T-helper 1 cell treated with Interleukin-12 subunit alpha and Interleukin-12 subunit beta and Interleukin-4 antibody, amounts not matched to agents 30 μg/mL and 1 μg/mL, for 36 hours (primary cell): ENCODE results near the gene TSPAN9.
A peak's percentile ranks its signal among the peaks of the same experiment; 100 is the strongest.

ENCODE experiments used
- H3K27ac Mint-ChIP-seq: one replicate; pipeline ENCODE4 v1.8.0; 2021; ENCODE audit warnings: mild to moderate bottlenecking, mixed read lengths
- H3K27me3 Mint-ChIP-seq: one replicate; pipeline ENCODE4 v1.8.0; 2021; ENCODE audit warnings: low read depth, mixed read lengths
- H3K36me3 Mint-ChIP-seq: one replicate; pipeline ENCODE4 v1.8.0; 2021; ENCODE audit warnings: low read depth, mixed read lengths
- H3K4me1 Mint-ChIP-seq: one replicate; pipeline ENCODE4 v1.8.0; 2021; ENCODE audit warnings: low read depth, mixed read lengths
- H3K4me3 Mint-ChIP-seq: one replicate; pipeline ENCODE4 v1.8.0; 2021; ENCODE audit warnings: mild to moderate bottlenecking, moderate library complexity, mixed read lengths
- H3K9me3 Mint-ChIP-seq: one replicate; pipeline ENCODE4 v1.8.0; 2021; ENCODE audit warnings: mixed read lengths

TSPAN9 gene

DNA sequence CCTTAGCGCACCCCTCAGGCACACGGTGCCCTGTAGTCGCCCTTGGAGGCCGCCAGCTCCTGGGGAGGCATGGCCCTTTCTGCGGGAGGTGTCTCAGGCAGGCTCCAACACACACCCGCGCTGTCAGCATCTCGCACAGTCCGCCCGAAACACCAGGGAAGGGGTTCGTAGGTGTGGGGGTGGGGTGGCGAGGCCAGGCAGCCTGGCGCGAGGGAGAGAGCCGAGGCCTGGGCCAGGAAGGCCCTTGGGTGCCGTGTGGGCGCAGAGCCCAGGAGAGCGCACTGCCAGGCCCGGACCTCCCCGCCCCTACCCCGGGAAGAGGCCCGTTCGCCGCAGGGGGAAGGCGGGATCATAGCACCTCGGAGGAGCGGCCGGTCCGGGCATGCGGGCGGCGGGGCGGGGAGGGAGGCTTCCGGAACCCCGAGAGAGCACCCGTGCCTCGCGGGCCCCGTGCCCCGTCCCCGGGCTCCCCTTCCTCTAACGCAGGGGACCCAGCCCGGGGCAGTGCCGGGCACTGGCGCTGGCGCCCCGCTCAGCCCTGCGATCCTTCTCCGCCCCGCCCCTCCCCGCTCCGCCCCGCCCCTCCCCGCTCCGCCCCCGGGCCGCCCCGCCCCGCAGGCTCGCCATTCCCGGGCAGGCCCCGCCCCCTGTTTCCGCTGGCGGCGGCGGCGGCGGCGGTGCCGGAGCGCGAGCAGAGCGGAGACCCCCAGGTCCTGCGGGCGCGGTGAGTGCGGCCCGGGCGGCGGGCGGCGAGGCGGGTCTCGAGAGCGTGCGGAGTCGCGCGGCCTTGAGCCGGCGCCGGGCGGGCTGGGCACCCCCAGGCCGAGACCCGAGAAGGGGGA, at the start of gene TSPAN9:
Gene TSPAN9 (plus strand): TSS at position 650 of the 842 bp plus-strand sequence. CDS start 123,815 bp downstream, outside the sequence.
- no peak within 1 kb of the TSS for H3K27ac Mint-ChIP-seq

DNA sequence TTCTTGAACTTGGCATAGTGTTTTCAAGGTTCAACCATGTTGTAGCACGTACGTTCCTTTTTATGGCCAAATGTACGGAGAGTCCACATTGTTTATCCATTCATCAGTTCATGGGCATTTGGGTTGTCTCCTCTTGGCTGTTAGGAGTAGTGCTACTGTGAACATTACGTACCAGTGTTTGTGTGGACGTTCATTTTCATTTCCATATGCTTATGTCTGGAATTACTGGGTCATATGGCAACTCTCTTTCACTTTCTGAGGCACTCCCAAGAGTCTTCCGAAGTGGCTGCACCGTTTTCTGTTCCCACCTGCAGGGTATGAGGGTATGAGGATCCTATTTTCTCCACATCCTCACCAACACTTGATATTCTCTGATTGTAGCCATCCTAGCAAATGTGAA, 49.1 kb upstream of the TSPAN9 start:
- Mint-ChIP-seq H3K36me3 (no peaks in the 10 kb centered on the region), H3K9me3 (no peaks in the 10 kb centered on the region), H3K27ac (no peak overlapping the region), H3K4me1 (no peaks in the 10 kb centered on the region), H3K27me3 (no peaks in the 10 kb centered on the region), H3K4me3 (no peak overlapping the region)

More for the DNA sequence above, at the start of gene TSPAN9:
- Mint-ChIP-seq H3K9me3 (no peaks in the 10 kb centered on the region), H3K27me3 (peaks cover 25% of the 10 kb centered on the region), H3K4me3 (peak within 1 kb of the TSS; percentile 77), H3K36me3 (no peaks in the 10 kb centered on the region), H3K4me1 (peaks cover 8% of the 10 kb centered on the region)

DNA sequence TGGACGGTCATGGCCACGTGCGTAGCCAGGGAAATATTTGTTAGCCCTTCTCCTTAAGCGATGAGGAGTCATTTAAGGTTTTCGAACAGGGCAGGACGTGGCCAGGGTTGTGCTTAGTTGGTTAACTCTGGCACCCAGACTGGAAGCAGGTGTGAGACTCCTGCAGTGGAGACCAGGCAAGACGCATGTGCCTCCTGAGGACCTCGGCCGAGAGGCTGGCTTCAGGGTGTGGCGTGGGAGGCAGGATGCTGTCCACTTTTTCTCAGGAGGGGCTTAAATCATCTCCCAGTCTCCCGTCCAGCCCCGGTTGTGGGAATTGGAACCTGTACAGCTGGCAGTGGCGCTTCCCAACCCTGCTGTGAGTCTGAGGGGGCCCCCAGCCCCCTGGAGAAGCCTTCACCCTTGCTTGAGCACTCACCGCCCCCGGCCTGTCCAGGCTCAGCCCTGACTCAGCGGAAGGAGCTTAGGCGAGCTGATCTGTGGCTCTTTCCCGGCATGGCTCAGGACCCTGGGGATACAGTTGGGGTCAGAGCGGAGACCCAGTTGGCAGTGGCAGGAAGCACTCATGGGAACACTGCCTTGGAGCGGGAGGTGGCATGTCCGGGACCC, 46.3 kb upstream of the TSPAN9 start:
- H3K27ac Mint-ChIP-seq = no peak overlapping the region
- no peaks in the 10 kb centered on the region for H3K9me3 Mint-ChIP-seq
- H3K27me3 Mint-ChIP-seq = no peaks in the 10 kb centered on the region
- no peaks in the 10 kb centered on the region for H3K36me3 Mint-ChIP-seq
- no peak overlapping the region for H3K4me3 Mint-ChIP-seq
- H3K4me1 Mint-ChIP-seq = no peaks in the 10 kb centered on the region

DNA sequence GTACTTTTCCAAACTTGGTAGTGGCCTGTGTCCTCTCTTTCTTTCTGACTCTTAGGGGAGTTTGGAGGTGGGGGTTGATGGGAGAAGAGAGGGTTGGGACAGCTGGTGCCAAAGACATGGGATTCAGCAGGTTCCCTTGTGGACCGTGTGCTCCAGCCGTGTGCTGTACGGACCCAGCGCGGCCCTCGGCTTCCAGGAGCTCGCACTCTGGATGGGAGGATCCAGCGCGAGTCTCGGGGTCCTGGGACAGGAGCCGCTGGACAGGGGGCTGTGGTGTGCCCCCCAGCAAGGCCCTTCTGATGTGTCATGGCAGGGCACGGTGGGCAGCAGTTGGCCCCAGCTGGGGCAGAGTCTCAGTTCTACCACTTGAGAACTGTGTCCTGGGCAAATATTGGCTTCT, 45.0 kb upstream of the TSPAN9 start:
- Mint-ChIP-seq H3K4me1 (no peaks in the 10 kb centered on the region), H3K9me3 (no peaks in the 10 kb centered on the region), H3K36me3 (no peaks in the 10 kb centered on the region), H3K27ac (no peak overlapping the region), H3K4me3 (no peak overlapping the region), H3K27me3 (no peaks in the 10 kb centered on the region)

DNA sequence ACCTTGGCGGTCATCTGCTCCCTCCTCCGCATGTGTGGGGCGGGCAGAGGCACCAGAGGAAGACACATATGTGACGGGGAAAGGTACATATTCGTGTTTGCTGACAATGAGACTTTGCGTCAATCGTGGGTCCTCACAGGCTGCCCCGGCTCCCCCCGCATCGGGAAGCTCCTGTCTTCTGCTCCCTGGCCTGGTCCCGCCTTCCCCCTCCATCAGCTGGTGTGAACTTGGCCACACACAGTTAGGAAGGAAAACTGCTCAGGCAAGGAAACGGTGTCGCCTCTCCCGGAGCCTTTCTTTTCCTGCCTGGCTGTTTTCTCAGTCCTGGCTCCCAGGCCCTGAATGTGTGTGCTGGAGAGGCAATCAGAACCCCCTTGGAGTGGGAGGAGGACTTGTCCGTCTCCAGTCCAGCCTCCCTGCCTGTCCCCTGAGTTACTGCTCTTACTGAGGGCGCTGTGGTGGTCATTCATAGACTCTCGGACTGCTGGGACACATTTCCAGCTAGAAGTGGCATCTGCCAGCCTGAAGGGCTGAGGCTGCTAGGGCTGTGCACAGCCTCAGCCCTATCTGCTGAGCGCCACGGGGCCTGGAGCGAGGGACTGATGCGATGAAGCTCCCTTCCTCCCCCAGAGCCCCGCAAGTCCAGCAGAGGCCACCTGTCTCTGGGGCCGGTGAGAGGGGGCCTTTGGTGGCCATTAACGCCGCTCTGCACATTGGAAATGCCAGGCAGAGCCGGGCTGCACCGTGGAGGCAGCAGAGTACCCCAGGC, 44.2 kb upstream of the TSPAN9 start:
- no peaks in the 10 kb centered on the region for H3K36me3 Mint-ChIP-seq
- H3K4me1 Mint-ChIP-seq = no peaks in the 10 kb centered on the region
- H3K27ac Mint-ChIP-seq = no peak overlapping the region
- no peaks in the 10 kb centered on the region for H3K9me3 Mint-ChIP-seq
- no peak overlapping the region for H3K4me3 Mint-ChIP-seq
- no peaks in the 10 kb centered on the region for H3K27me3 Mint-ChIP-seq

- Mint-ChIP-seq H3K4me1 (no peaks in the 10 kb centered on the region), H3K27ac (no peak overlapping the region), H3K4me3 (no peak overlapping the region), H3K36me3 (no peaks in the 10 kb centered on the region), H3K9me3 (no peaks in the 10 kb centered on the region), H3K27me3 (no peaks in the 10 kb centered on the region)
These were observed 43.7 kb upstream of the TSPAN9 start for GRCh38 chr12:3033539-3033867.

GRCh38 chr12:3034067-3034750, 43.0 kb upstream of the TSPAN9 start:
- H3K4me1 Mint-ChIP-seq = no peaks in the 10 kb centered on the region
- H3K27ac Mint-ChIP-seq = no peak overlapping the region
- no peak overlapping the region for H3K4me3 Mint-ChIP-seq
- H3K9me3 Mint-ChIP-seq = no peaks in the 10 kb centered on the region
- no peaks in the 10 kb centered on the region for H3K27me3 Mint-ChIP-seq
- H3K36me3 Mint-ChIP-seq = no peaks in the 10 kb centered on the region

DNA sequence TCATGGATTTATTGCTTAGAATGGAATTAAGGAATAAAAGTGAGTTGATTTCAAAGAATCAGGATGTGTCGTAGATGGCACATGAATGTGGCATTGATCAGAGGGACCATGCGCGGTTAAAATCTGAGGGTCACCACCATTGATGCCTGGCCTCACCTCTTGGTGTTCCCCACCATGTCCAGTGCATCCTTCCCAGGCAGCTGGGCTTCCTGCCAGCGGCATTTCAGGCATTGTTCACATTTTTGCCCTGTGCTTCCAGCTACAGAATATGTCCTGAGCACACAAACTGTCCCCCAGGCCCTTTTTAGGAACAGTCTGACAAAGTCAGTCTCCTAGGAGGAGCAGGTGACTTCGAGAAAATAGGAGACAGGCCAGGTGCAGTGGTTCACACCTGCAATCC, 42.0 kb upstream of the TSPAN9 start:
- Mint-ChIP-seq H3K36me3 (no peaks in the 10 kb centered on the region), H3K4me1 (no peaks in the 10 kb centered on the region), H3K27ac (no peak overlapping the region), H3K27me3 (no peaks in the 10 kb centered on the region), H3K4me3 (no peak overlapping the region), H3K9me3 (no peaks in the 10 kb centered on the region)

GRCh38 chr12:3035815-3036702, 41.1 kb upstream of the TSPAN9 start:
- no peaks in the 10 kb centered on the region for H3K9me3 Mint-ChIP-seq
- no peaks in the 10 kb centered on the region for H3K36me3 Mint-ChIP-seq

DNA sequence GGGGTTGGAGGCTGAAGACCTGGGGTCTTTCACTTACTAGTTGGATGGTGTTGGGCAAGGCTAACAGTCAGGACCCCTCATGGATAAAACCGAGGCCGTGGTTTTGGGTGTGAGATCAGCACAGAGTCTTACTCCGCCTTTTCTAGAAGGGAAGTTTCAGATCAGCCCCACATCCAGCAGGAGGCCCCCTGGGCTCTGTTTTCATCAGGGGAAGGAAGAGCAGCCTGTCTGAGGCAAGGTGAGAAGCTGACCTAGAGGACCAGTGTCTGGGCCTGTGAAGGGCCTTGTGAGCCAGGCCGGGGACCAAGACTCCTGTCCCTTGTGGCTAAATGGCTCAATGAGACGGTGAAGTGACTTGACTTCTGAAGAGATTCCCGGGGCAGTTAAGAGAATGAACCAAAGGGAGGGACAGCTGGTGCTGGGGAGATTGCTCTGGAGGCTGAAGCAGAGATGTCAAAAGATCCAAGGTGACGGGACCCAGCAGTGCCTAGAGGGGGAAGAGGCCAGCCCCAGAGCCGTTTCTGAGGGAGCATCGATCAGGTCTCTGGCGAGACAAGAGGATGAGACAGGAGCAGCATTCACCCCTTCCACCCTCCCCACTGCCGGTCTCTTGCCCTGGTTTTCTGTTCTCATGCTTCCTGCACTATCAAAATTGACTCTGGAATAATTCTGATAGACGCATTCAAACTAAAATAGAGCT, 40.1 kb upstream of the TSPAN9 start:
- Mint-ChIP-seq H3K4me3 (no peak overlapping the region), H3K36me3 (no peaks in the 10 kb centered on the region), H3K9me3 (no peaks in the 10 kb centered on the region), H3K4me1 (no peaks in the 10 kb centered on the region), H3K27me3 (peaks cover 5% of the 10 kb centered on the region), H3K27ac (no peak overlapping the region)

More at GRCh38 chr12:3035815-3036702, 41.1 kb upstream of the TSPAN9 start:
- H3K4me1 Mint-ChIP-seq = no peaks in the 10 kb centered on the region
- H3K27ac Mint-ChIP-seq = no peak overlapping the region
- H3K27me3 Mint-ChIP-seq = no peaks in the 10 kb centered on the region
- no peak overlapping the region for H3K4me3 Mint-ChIP-seq

DNA sequence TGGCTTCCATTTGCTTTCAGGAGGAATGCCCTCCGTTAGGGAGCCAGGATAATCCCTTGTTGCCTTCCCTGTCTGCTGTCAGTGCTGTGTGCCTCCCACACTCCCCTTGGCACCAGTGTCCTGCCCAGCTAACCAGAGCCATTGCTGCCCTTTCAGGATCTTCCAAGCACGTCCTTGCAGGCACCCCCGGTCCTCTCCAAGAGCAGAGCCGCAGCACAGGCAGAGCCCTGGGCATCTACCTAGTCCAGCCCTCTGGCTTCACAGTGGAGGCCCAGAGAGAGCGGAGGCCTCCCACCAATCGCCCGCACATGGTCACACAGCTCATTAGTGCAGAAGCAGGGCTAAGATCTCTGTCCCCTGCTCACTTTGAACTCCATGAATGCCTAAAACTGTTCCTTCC, 39.0 kb upstream of the TSPAN9 start:
- Mint-ChIP-seq H3K27ac (no peak overlapping the region), H3K4me3 (no peak overlapping the region), H3K4me1 (no peaks in the 10 kb centered on the region), H3K9me3 (no peaks in the 10 kb centered on the region), H3K27me3 (peaks cover 5% of the 10 kb centered on the region), H3K36me3 (no peaks in the 10 kb centered on the region)

DNA sequence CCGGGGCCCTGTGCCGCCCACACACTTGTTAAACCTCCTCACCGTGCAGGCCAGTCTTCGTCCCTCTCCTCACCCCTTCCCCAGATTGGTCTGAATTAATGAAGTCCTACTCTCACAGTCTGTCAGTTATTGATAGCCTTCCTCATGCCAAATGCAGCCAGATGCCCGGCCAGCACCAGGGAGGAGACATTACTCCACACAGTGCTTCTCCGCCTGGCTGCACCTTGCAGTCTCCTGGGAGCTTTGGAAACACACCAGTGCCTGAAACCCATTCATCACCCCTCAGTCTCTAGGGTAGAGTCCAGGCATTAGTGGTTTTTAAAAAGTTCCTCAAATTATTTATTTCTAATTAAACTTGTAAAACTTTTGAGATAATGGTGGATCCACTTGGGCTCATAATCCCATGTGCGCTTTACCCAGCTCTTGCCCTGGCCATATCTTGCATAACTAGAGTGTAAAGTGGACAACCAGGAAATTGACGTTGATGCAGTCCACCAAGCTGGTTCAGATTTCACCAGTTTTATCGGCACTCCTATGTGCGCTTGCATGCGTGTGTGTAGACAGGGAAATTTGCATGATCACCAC, 38.2 kb upstream of the TSPAN9 start:
- Mint-ChIP-seq H3K27ac (no peak overlapping the region), H3K9me3 (no peaks in the 10 kb centered on the region), H3K36me3 (no peaks in the 10 kb centered on the region), H3K4me3 (no peak overlapping the region), H3K27me3 (peaks cover 5% of the 10 kb centered on the region), H3K4me1 (no peaks in the 10 kb centered on the region)

GRCh38 chr12:3040026-3040656, 37.0 kb upstream of the TSPAN9 start:
- H3K27me3 Mint-ChIP-seq = peaks cover 5% of the 10 kb centered on the region
- no peaks in the 10 kb centered on the region for H3K4me1 Mint-ChIP-seq
- H3K9me3 Mint-ChIP-seq = no peaks in the 10 kb centered on the region
- H3K27ac Mint-ChIP-seq = no peak overlapping the region
- no peaks in the 10 kb centered on the region for H3K36me3 Mint-ChIP-seq
- no peak overlapping the region for H3K4me3 Mint-ChIP-seq
